ENCODE data around the gene PPCDC.
"Not testable (repeated sequence)": the region's sequence is repeated elsewhere in the genome, so short reads cannot be mapped to it uniquely, and the experiment has no call there.

Gene PPCDC

GRCh38 chr15:75073197-75073596, 49.8 kb downstream of the PPCDC start:
- no peak for TF ChIP-seq CTCF (IDR thresholded peaks at IDR 0.05)

DNA sequence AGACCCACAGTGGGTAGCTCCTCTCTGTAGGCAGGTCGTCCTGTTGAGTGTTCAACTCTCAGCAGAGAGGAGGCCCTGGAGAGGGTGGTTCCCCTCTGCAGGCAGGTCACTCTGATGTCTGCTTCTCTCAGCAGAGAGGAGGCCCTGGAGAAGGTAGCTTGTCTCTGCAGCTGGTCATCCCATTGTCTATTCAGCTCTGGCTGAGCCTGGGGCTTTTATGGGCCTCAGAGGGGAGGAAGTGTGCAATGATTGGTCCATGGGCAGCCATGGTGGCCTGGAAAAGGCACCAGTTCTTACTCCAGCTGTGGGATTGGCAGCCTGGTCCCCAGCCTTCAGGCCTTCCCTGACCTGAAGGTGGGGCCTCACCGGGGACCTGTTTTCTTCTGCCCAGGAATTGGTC, 52.9 kb downstream of the PPCDC start:
- TF ChIP-seq CTCF (IDR thresholded peaks at IDR 0.05), result no peak
- H3K4me3 ChIP-seq, result no peak overlapping the region
- H3K27ac ChIP-seq, result no peak overlapping the region
- no peak for DNase-seq (ENCODE audit: low spot score)

More at GRCh38 chr15:75073197-75073596, 49.8 kb downstream of the PPCDC start:
- Histone ChIP-seq H3K4me3 (no peak overlapping the region), H3K27ac (no peak overlapping the region)
- DNase-seq (ENCODE audit: low spot score), result no peak

DNA sequence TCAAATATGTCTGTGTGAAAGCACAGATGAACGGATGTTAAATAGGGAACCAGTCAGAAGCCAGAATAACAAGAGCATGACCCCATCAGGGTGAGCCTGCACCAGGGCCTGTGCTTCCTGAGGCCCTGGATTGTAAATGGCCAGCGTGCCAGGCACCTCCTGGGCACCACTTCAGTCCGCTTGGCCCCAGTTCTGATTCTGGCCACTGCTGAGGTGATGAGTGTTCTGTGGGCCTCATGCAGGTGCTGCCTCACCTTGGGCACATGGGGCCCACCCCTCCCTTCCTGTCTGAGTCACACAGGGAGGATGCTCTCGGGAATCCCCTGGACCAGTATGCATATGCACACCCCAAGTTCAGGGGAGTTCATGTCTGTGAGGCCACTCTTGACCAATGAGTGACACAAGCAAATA, 54.2 kb downstream of the PPCDC start:
- H3K27ac ChIP-seq, result not testable (repeated sequence)
- DNase-seq (ENCODE audit: low spot score), result peak; percentile 40

GRCh38 chr15:75081150-75081549, 57.8 kb downstream of the PPCDC start:
- no peak for TF ChIP-seq CTCF (IDR thresholded peaks at IDR 0.05)
- Histone ChIP-seq H3K4me3 (no peak overlapping the region), H3K27ac (no peak overlapping the region)
- no peak for DNase-seq (ENCODE audit: low spot score)

More for the DNA sequence above, 54.2 kb downstream of the PPCDC start:
- H3K4me3 ChIP-seq, result not testable (repeated sequence)

- DNase-seq (ENCODE audit: low spot score), result no peak
- no peak overlapping the region for H3K27ac ChIP-seq
- no peak for TF ChIP-seq CTCF (IDR thresholded peaks at IDR 0.05)
- H3K4me3 ChIP-seq, result no peak overlapping the region
These were observed 59.3 kb downstream of the PPCDC start for GRCh38 chr15:75082689-75083088.

DNA sequence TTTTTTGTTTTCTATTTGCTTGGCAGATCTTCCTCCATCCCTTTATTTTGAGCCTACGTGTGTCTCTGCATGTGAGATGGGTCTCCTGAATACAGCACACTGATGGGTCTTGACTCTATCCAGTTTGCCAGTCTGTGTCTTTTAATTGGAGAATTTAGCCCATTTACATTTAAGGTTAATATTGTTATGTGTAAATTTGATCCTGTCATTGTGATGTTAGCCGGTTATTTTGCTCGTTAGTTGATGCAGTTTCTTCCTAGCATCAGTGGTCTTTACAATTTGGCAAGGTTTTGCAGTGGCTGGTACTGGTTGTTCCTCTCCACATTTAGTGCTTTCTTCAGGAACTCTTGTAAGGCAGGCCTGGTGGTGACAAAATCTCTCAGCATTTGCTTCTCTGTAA, 62.3 kb downstream of the PPCDC start:
- DNase-seq (ENCODE audit: low spot score), result not testable (repeated sequence)

DNA sequence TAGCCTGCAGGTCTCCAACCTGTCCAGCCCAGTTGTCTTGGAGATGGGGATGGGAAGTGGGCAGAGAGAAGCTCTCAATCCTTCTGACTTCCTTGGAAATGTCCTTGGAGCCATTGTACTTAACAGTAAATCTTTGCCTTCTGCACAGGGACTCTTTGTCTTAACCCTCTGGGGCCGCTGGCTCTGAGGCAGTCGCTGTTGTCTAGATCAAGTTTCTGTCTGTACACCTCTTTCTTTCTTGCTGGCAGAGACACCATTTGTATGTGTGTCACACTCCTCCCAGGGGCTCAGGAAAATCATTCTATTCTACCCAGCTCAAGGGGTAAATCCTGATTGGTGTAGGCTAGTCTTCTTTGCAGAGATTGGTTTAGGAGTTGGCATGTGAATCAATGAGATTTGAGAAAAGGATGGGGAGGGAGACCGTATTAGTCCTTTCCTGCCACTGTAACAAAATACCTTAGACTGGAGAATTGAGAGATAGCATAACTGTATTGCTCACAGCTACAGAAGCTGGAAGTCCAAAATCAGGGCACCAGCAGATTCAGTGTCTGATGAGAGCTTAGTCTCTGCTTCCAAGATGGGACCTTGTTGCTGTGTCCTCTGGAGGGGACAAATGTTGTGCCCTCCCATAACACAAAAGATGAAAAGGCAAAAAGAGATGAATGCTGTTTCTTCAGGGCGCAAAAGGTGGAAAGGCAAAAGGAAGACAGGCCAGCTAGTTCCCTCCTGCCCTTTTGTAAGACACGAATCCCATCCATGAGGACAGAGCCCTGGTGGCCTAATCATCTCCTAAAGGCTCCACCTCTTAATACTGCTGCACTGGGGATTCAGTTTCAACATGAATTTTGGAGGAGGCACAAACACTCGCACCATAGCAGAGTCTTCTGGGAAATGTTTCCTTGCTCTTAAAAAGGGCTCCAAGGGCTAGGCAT, 66.3 kb downstream of the PPCDC start:
- H3K27ac ChIP-seq, result peak overlapping the region; percentile 19 to 44
- no peak overlapping the region for H3K4me3 ChIP-seq
- DNase-seq (ENCODE audit: low spot score), result no peak
- TF ChIP-seq CTCF (IDR thresholded peaks at IDR 0.05), result no peak

More for the DNA sequence above, 62.3 kb downstream of the PPCDC start:
- not testable (repeated sequence) for H3K4me3 ChIP-seq, H3K27ac ChIP-seq

DNA sequence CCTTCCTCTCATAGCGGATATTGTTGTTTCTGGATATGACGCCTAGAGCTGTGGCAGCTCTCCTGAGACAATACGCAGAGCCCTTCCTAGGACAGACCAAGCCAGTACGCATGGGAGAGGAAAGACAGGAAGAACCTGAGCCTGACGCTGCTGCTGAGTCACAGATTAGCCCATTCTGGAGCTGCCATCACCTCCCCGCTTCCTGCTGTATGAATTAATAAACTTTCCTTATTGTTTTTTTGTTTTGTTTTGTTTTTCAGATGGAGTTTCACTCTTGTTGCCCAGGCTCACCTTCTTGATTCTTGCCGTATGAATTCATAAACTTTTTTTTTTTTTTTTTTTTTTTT, 67.0 kb downstream of the PPCDC start:
- TF ChIP-seq CTCF (IDR thresholded peaks at IDR 0.05), result no peak
- Histone ChIP-seq H3K4me3 (no peak overlapping the region), H3K27ac (peak overlapping the region in 1 of 2 donors; percentile 44)
- no peak for DNase-seq (ENCODE audit: low spot score)
